GM19239 (cell line): Measurements from ENCODE around the gene SBNO2.

ENCODE experiments used
- DNase-seq: peaks from one replicate; pipeline ENCODE4 v3.0.0; 2011; ENCODE audit warnings: low spot score; ENCODE audit not compliant: insufficient read length
- FAIRE-seq: peaks from 2 replicates; lab custom pipeline; 2011; peaks lifted over from hg19 to GRCh38; lab: Jason Lieb, UNC

SBNO2 gene

GRCh38 chr19:1110809-1111640, 63.0 kb downstream of the SBNO2 start:
- FAIRE-seq, result no peak

DNA sequence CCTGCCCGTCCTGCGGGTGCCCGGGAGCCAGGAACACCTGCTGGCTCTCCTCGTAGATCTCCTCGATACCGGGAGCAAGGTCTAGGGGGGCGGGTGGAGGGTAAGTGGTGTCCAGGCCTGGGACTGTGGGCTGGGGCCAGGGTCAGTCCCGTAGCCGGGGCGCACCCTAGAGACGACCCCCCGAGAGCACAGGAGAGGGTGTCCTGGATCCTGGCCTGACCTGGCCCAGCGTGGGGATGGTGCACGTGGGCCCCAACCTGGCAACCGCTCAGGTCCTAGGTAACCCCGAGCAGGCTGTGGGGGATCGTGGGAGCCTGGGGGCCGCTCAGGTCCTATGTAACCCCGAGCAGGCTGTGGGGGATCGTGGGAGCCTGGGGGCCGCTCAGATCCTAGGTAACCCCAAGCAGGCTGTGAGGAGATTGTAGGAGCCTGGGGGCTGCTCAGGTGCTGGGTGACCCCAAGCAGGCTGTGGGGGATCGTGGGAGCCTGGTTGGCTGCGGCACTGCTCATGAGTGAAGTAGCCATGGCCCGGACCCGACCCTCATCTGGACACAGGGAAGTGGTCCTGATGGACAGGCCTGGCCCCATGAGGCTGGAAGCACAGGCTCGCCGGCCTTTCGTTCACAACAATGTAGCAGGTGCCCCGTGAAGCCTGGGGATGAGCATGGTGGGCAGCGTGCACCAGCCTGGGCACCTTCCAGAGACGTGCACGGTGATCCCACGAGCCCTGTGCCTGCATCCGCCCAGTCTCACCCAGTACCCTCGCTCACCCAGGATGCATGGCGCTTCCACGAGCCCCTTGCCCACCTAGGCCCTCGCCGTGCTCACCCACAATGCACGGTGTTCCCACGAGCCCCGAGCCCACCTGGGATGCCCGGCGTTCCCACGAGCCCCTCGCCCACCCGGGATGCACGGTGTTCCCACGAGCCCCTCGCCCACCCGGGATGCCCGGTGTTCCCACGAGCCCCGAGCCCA, 64.1 kb downstream of the SBNO2 start:
- FAIRE-seq (no peak), DNase-seq (no peak)

More at GRCh38 chr19:1110809-1111640, 63.0 kb downstream of the SBNO2 start:
- DNase-seq, result no peak

- FAIRE-seq (no peak), DNase-seq (no peak)
Measured at GRCh38 chr19:1109032-1109551, 65.0 kb downstream of the SBNO2 start.

DNA sequence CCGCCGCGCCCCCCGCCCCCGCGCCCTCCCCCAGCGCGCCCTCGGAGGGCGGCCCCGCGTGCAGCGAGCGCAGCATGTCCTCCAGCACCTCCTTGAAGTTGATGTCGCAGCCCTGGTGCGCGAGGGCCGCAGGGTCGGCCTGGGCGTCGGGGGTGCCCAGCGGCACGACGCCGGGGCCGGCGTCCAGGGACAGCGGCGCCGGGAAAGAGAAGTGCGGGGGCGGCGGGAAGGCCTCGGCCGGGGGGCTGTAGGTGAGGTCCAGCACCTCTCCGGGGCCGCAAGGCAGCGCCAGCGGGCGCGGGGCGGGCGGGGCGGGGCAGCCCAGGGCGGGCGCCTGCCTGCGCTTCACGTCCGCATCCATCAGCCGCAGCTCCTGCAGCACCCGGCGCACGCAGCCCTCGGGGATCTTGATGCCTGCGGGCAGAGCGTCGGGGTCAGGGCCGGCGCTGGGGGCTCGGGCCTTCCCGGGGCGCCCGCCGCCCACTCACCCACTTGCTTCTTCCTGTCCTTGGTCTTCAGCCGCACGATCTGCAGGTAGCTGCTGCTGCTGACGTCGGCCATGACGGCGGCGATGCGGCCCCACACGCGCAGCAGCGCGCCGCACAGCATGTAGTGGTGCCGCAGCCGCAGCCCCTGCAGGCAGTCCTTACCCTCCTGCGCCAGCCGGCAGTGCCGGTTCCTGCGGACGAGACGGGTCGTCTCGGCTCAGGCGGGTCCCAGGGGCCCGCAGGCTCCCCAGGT, 65.6 kb downstream of the SBNO2 start:
- FAIRE-seq (no peak), DNase-seq (no peak)

DNA sequence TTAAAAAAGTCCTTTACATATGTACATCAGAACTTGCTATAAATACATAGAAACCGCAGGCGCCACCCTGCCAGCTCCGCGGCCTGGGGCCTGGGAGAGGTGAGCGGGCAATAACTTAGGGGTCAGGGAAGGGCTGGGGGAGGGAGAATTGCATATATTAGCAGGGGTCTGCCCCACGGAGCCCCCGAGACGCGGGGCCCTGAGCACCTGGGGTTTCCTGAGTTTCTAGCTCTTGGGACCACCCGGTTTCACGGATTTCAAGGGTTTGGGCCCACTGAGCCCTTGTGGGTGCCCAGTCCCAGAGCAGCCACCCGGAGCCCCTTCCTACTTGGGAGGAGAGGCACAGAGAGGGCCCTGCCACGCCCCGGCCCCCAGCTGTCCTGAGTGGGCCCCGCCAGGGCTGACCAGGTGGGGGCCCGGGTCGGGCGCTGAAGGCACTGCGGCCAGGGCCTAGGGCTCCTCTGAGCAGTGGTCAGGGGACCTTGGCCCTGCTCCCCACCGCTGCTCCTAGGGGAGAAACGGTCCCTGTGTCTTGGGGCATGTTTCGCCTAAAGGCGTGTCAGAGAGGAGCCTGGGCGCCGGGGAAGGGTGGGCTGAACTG, 66.3 kb downstream of the SBNO2 start:
- FAIRE-seq, result no peak
- no peak for DNase-seq

GRCh38 chr19:1106841-1107660, 67.0 kb downstream of the SBNO2 start:
- FAIRE-seq, result no peak

GRCh38 chr19:1105873-1106840, 67.9 kb downstream of the SBNO2 start:
- FAIRE-seq, result no peak
- DNase-seq, result no peak

More at GRCh38 chr19:1106841-1107660, 67.0 kb downstream of the SBNO2 start:
- DNase-seq, result no peak

DNA sequence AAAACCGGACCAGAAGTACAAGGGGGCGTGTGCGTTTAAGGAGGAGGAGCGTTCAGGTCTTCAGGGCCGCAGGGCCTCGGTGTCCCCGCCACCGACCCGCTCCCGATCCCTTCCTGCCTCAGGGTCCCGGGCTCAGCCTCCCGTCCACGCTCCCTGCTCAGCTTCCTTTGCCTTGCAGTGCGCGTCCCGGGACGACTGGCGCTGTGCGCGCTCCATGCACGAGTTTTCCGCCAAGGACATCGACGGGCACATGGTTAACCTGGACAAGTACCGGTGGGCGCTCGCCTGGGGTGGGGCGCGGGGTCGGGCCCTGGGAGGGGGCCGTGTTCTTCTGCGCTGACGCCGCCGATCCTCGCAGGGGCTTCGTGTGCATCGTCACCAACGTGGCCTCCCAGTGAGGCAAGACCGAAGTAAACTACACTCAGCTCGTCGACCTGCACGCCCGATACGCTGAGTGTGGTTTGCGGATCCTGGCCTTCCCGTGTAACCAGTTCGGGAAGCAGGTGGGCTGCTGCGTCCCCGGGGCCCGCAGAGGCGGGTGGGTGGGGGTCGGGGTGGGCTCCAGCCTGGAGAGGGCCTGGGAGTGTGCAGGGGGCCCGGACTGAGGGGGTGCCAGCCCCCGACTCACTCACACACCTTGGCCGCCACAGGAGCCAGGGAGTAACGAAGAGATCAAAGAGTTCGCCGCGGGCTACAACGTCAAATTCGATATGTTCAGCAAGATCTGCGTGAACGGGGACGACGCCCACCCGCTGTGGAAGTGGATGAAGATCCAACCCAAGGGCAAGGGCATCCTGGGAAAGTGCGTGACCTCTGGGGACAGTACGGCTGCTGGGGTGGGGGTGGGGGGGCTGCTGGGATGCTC, 68.8 kb downstream of the SBNO2 start:
- FAIRE-seq, result peak; percentile 71
- DNase-seq, result peak; percentile 72

GRCh38 chr19:1104311-1105007, 69.6 kb downstream of the SBNO2 start:
- peak; percentile 95 for DNase-seq
- peak; percentile 14 for FAIRE-seq

DNA sequence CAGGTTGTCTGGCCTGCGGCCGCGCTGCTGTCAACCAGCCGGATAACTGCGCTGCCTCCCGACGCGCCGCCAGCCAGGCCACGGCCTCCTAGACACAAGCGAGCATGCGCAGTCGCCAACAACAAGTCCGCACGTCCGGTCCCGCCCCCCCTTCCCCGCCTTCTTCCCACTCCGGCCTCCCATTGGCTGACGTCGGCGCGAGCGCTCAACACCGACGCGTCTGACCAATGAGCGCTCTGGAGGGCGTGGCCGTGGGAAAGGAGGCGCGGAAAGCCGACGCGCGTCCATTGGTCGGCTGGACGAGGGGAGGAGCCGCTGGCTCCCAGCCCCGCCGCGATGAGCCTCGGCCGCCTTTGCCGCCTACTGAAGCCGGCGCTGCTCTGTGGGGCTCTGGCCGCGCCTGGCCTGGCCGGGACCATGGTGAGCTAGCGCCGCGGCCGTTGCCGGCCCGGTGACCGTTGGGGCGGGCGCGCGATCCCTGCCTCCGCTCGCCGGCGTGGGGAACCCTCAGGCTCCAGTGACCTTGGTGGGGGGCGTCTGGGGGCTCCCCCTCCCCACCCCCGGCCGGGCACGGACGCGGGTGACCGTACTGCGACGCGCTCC, 70.3 kb downstream of the SBNO2 start, which contains the start of gene GPX4:
TSS of gene GPX4 (plus strand) at position 287 of the 603 bp plus-strand sequence. CDS start at position 337, 50 bp downstream.
- DNase-seq (peak; percentile 99), FAIRE-seq (peak; percentile 97)

- DNase-seq, result no peak
- FAIRE-seq, result no peak
Measured at GRCh38 chr19:1103132-1103707, 70.8 kb downstream of the SBNO2 start.

DNA sequence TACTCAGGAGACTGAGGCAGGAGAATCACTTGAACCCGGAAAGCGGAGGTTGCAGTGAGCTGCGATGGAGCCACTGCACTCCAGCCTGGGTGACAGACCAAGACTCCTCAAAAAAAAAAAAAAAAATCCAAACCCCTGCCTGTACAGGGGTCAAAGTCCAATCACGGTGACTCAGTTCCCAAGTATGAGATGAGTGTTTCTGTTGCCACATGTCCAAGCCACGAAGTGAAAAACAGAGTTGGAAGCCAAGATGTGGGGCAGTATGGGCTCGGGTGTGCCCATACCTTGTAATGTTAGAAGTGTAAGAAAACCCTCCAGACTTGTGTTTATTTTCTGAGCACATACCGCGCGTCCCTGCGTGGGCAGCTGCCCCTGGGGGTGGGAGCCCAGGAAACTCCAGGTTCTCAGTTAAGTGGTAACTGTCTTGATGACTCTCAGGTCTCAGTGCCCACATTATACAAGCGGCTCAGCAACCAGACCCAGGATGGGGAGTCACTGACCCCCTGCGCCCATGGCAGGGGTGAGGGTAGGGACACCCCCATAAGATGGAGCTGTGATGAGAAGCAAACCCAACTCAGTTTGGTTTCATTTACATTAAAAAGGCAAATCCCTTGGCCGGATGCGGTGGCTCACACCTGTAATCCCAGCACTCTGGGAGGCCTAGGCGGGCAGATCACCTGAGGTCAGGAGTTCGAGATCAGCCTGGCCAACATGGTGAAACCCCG, 71.5 kb downstream of the SBNO2 start:
- DNase-seq, result no peak
- FAIRE-seq, result no peak

- no peak for FAIRE-seq
- no peak for DNase-seq
Measured at GRCh38 chr19:1101337-1101698, 72.8 kb downstream of the SBNO2 start.

DNA sequence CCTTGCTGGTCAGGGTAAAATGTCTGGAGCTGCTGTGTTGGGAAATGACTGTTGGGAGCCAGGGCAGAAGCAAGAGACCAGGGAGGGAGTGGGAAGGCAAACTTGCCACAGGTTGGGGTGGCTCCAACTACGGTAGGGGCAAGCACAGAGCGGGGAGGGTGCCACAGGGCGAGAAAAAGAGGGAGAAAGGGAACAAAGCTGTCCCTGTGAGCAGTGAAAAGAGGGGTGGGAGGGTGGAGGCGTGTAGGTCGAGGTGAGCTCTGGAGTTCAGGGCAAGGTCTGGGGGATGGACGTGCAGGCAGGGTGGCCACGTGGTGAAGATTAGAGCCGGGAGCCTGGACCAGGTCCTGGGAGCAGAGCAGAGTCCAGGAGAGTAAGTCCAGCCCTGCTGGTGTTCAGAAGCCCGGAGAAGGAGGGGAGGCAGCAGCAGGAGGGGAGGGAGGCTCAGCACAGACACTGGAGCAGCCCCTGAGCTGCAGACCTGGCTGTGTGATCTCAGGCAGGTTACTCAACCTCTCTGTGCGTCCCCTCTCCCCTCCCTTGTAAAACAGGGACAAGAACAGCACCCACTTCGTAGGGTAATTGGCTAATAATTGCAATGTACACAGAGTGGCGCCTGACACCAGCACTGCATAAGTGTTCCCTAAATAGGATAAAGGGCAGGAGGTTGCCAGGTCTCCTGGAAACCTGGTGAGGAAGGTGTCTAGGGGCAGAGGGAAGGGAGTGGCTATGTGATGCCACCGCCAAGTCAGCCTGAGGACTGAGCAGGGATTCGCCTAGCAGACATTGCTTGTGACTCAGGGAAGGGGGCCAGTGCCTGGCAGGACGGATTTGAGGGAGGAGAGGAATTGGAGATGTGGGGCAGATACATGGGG, 75.7 kb downstream of the SBNO2 start:
- DNase-seq (no peak), FAIRE-seq (no peak)
